ENCODE data around the gene KCND2. TPM values are rescaled to one million over a fixed set of nuclear protein-coding genes. Genes with fewer than 3 reads are reported as not detected.

Gene KCND2
- total RNA-seq, 1 donor from 2014 or later = 0.38 TPM

DNA sequence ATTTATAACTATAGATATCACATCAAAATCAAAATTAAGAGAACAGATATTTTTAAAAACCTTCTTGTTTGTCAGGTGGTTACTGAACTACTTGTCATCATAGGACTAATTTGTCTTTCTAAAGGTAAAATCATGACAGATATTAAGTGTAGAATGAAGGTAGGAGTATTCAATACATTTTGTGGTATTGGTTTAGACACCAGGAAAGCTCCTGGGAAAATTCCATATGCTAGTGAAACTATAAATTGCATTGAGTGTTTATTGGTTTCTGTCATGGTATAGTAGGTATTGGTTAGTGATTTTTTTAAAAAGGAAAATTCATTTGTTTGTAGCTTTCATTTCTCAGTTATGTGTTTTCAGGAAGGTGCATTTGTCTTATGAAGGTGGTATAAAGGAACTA is 132.7 kb downstream of the KCND2 start:
- H3K4me1 ChIP-seq = no peaks in the 10 kb centered on the region
- no peaks in the 10 kb centered on the region for H3K27me3 ChIP-seq (ENCODE audit: low read depth)
- H3K9me3 ChIP-seq = no peaks in the 10 kb centered on the region
- H3K27ac ChIP-seq = no peak overlapping the region
- no peaks in the 10 kb centered on the region for H3K36me3 ChIP-seq
- intact Hi-C loops (cut with DNase I) = no loop called here
- H3K4me3 ChIP-seq = no peak overlapping the region
- TF ChIP-seq, protein P1, sequence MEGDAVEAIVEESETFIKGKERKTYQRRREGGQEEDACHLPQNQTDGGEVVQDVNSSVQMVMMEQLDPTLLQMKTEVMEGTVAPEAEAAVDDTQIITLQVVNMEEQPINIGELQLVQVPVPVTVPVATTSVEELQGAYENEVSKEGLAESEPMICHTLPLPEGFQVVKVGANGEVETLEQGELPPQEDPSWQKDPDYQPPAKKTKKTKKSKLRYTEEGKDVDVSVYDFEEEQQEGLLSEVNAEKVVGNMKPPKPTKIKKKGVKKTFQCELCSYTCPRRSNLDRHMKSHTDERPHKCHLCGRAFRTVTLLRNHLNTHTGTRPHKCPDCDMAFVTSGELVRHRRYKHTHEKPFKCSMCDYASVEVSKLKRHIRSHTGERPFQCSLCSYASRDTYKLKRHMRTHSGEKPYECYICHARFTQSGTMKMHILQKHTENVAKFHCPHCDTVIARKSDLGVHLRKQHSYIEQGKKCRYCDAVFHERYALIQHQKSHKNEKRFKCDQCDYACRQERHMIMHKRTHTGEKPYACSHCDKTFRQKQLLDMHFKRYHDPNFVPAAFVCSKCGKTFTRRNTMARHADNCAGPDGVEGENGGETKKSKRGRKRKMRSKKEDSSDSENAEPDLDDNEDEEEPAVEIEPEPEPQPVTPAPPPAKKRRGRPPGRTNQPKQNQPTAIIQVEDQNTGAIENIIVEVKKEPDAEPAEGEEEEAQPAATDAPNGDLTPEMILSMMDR (IDR thresholded peaks at IDR 0.05) = no peak
- ATAC-seq (no peak), DNase-seq (no peak)

DNA sequence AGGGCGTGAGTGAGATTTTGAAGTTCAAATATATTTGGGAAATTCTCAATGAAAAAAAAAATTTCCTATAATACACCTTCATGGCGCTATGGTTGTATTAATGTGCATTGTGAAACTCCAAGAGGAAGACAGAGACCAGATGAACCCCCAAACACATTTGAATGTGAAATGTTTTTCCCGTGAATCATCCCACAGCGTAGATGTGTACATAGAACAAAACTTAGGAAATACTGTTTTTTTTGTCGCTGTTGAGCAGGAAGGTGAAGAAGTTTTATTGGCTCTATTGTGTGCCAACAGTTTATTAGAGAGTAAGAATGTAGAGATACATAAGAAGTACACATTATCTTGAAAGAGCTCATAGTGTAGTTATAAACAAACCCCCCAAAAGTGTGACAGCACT is 134.0 kb downstream of the KCND2 start:
- no peaks in the 10 kb centered on the region for H3K27me3 ChIP-seq (ENCODE audit: low read depth)
- intact Hi-C loops (cut with DNase I) = no loop called here
- ATAC-seq = no peak
- H3K36me3 ChIP-seq = no peaks in the 10 kb centered on the region
- DNase-seq = no peak
- no peaks in the 10 kb centered on the region for H3K9me3 ChIP-seq
- H3K4me1 ChIP-seq = no peaks in the 10 kb centered on the region
- no peak overlapping the region for H3K4me3 ChIP-seq
- TF ChIP-seq, protein P1 (IDR thresholded peaks at IDR 0.05) = no peak
- H3K27ac ChIP-seq = no peak overlapping the region

DNA sequence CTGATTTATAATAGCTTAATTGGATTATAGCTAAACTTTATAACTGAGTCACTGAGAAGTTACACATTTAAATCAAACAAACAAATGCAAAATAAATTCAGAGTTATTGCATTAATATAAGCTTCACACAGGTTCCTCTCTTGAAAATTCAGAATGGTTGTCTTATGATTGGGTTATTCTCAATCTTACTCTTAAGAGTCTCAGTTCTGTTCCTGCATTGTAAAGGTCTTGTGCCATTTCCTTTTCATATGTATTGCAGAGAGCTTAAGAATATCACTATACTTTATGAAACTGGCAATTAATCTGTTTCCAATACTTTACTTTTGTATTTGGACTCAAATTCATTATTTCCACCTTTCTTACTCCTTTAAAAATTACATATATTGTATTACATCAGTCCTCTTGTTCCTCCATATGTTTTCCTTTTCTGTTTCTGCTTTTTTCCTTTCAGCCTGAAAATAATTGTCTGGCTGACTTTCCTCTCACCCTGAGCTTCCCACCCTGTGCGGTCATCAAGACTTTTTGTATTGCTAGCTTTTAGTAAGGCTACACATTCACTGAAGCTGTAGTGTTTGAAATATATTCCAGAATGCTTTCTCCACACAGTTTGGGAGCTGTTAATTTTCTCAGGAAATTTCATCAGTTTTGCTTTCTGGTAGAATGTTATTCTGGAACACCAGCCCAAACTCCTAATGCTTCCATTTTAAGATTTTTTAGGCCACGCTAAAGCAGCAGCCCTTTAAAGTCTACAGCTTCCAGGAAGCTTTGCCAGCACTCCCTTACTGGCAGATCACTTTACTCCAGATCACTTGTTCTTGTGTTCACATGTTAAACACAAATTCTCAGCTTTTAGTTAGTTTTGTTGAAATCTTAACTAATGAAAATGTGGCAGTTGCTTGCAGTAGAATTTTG is 139.4 kb downstream of the KCND2 start:
- intact Hi-C loops (cut with DNase I) = no loop called here

DNA sequence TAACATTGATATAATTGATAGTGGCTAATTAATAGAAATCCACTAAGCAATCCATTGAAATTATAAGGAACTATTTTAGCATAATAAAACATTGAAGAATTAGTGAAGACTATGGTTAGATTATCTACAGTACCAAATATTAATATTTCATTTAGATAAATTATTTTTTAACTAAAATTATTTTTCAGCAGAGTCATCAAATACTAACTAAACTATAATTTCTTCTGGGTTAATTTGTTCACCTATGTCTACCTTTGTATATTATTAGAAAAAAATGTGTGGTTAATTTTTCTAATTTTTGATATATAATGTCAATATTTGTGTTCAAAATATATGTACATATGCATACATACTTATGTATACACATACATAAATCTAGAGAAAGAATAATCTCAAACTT is 140.2 kb downstream of the KCND2 start:
- no peak overlapping the region for H3K4me3 ChIP-seq
- no peaks in the 10 kb centered on the region for H3K4me1 ChIP-seq
- ATAC-seq (no peak), DNase-seq (no peak)
- H3K36me3 ChIP-seq = no peaks in the 10 kb centered on the region
- intact Hi-C loops (cut with DNase I) = no loop called here
- H3K27ac ChIP-seq = no peak overlapping the region
- TF ChIP-seq, protein P1 (IDR thresholded peaks at IDR 0.05) = no peak
- H3K27me3 ChIP-seq (ENCODE audit: low read depth) = no peaks in the 10 kb centered on the region
- H3K9me3 ChIP-seq = no peaks in the 10 kb centered on the region

More for the DNA sequence above, 139.4 kb downstream of the KCND2 start:
- H3K4me3 ChIP-seq = no peak overlapping the region
- H3K9me3 ChIP-seq = no peaks in the 10 kb centered on the region
- H3K27me3 ChIP-seq (ENCODE audit: low read depth) = no peaks in the 10 kb centered on the region
- no peak overlapping the region for H3K27ac ChIP-seq
- no peaks in the 10 kb centered on the region for H3K36me3 ChIP-seq
- no peaks in the 10 kb centered on the region for H3K4me1 ChIP-seq
- no peak for DNase-seq
- no peak for ATAC-seq
- TF ChIP-seq, protein P1 (IDR thresholded peaks at IDR 0.05) = no peak

DNA sequence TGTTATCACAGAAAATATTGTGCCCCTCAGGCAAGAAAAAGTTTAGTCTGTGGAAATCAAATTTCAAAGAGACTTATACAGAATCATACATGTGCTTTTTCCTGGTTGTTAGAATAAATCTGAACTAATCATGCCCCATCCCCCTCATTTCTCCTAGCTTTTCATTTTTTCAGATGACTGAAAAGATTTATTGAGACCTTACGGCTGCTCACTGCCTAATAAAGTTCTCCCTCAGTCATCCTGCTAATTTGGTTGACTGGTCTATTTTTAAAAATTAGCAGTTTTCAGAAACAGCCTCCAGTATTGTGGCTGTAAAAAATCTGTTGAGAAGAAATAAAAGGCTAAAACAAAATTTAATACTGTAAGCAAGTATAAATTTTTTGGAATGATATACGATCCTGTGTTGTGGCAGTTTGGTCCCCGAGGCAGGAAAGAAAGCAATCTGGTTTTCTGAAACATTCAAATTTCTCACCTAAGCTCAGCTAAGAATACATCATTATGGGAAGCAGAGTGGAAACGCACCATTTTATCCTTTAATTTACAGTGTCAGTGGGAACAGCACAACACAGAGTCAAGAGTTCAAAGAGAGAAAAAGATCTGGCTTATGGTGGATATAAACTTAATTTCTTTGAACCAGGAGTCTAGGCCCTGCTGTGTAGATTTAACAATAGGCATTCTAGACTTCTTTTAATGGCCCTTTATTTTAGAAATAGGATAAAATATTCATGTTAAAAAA is 144.4 kb downstream of the KCND2 start:
- DNase-seq (no peak), ATAC-seq (no peak)
- Histone ChIP-seq H3K4me3 (no peak overlapping the region), H3K27me3 (ENCODE audit: low read depth) (no peaks in the 10 kb centered on the region), H3K9me3 (no peaks in the 10 kb centered on the region), H3K36me3 (no peaks in the 10 kb centered on the region), H3K4me1 (no peaks in the 10 kb centered on the region), H3K27ac (no peak overlapping the region)
- TF ChIP-seq, protein P1 (IDR thresholded peaks at IDR 0.05) = no peak
- intact Hi-C loops (cut with DNase I) = no loop called here
